HL-60/S4 treated with retinoic acid at 250 ng/mL for 4 days and 3 days (cell line): ENCODE results near the gene ADAMTS6.

Experiments used
- in situ Hi-C: fragments of 300-500 bp; cut with MboI; formaldehyde crosslinking; loops from 2 replicates; pipeline ENCODE4 v1.7.0; 2022; ENCODE audit warnings: low sequenced_read_pairs

ADAMTS6 gene

DNA sequence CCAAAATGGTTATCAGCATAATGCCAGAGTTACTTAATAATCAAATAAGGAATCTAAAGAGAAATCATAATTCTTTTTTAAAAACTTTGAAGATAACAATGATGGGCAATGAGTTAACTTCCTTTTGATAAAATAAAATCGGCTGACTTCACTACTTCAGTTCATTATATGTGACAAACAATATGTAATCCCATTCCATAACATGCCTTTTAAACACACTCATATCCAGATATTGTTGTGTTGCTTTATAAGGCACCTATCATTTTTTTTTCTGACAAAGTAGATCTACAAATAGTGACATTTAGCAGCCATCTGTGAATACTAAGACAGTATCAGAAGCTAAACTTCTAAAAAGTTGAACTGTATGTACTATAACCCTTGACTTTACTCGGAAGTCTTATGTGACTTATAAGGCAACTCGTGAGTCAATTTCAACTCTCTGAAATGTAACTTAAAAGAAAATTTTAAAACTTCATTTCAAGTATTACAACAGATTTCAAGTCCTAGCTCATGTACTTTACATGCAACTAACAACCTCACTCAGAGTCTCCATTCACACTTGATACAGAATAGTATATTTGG lies 7.5 kb downstream of the ADAMTS6 start:
- in situ Hi-C loops, result no loop called here

DNA sequence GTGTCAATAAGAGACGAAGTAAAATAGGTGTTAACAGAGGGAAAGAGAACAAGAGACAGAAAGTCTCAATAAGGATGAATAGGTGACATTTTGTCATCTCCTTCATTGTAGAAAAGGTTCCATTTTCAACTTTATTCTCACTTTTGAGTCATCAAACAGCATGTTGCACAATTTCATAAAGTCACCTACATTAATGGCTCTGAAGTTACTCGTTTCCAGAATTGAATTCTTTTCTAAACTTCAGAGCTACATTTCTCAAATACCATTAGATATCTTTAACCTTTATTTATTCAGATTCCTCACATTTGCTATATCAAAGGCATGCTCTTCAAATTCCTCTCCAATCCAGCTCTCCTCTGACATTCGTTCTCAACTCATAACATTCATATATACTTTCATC lies 13.1 kb downstream of the ADAMTS6 start:
- in situ Hi-C loops, result no loop called here

DNA sequence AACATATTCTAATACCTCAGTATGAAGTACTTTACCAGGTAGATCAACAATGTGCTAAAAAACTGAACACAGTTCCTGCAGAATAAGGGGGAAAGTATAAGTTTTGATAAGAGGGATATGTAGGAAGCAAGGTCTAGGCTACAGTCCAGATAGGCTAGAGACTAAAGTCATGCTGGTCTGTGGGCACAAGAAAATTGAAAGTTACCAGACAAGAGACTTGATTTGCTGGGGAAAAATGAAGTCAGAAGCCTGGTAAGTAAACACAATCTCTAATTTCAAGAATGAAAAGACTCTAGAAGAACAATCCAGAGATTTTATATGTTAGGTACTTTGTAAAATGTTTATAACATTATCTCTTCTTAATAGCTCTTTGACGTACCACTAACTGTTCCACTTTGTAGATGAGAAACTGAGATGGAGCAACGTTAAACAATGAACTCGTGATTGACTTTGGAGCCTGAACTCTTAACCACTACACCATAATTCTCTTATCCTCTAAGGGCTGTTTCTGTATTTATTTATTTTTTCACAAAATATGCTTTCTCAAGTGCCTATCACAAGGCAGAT lies 19.5 kb downstream of the ADAMTS6 start:
- in situ Hi-C loops, result no loop called here

DNA sequence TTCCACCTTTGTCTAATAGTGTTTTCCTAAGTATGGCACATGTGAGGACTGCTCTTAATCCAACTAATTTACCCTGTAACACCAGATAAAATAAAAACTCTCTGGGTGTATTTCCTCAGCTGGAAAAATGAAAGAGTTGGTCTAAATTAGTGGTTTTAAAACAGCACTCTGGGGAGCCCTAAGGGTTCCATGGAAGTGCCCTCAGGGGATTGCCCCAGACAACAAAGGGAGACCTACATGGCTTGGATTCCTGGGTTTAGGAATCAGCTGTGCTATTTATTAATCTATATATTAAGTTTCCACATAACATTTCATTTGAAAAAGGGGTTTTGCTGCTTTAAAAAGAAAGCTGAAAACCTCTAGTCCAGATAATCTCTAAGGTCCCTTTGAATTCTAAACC lies 20.2 kb downstream of the ADAMTS6 start:
- in situ Hi-C loops, result no loop called here

DNA sequence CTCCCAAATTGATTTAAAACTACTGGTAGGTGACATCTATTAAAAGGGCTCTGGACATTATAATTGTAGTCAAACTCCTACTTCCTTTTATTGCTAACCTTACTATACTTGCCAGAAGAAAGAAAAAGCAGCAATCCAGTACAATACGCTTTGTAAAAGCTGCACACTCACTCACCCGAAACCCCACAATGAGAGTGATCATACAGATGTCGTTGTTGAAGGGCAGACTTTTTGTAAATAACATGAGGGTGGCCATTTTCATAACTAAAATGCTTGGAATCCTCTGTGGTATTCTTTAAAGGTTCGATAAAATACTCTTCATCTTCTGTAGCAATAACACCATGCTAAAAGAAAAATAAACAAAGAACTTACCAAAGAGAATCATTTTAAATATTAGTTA lies 21.7 kb downstream of the ADAMTS6 start:
- in situ Hi-C loops, result no loop called here

DNA sequence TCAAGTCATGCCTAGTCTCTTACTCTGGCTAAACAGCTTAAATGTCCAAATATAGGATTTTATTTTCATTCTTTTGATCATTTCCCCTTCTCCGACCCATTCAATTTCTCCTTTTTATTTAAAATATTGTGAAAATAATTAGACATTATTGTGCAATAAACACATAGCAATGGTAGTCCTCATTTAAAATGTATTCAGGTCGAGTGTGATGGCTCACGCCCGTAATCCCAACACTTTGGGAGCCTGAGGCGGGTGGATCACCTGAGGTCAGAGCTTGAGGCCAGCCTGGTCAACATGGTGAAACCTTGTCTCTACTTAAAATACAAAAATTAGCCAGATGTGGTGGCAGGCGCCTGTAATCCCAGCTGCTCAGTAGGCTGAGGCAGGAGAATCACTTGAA lies 26.7 kb downstream of the ADAMTS6 start:
- in situ Hi-C loops, result no loop called here

DNA sequence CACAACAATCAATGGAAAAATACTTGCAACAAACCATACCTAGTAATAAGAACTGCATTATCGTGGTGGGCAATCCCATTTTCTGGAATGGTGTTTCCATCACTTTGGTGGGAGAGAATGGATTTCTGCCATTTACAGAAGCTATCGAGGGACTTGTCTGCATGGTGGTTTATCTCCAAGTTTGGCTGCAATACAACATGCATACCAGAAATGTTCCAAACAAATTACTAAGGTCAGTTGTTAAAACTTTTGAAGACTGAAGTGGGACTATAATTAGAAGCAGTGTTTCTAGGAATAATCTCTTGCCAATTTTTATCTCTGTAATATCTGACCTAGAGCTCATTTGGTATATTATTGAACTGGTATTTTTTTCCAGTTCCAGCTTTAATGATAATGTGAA lies 30.3 kb downstream of the ADAMTS6 start:
- in situ Hi-C loops, result no loop called here

DNA sequence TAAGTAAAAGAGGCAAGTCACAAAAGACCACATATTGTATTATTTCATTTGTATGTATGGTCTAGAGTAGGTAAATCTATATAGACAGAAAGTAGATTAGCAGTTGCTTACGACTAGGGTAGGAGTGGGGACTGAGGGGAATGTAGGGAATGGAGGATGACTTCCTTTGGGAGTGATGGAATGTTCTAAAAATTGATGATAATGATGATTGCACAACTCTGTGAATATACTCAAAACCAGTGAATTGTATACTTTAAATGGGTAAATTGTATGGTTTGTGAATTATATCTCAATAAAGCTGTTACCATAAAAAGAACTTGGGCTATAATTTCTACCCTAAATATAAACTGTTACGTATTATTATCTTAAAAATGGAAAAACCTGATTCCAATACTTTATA lies 35.0 kb downstream of the ADAMTS6 start:
- in situ Hi-C loops, result no loop called here

DNA sequence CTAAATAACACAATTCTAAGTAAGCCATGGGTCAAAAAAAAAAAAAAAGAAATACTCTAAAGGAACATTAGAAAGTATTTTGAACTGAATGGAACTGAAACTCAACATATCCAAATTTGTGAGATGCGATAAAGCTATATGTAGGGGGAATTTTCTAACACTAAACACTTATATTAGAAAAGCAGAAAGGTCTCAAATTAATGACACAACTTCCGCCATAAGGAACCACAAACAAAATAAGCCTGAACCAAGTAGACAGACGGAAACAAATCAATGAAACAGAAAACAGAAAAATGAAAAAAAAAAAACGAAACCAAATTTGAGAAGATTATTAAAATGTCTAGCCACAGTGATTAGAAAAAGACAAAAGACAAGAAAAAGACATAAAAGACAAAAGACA lies 39.9 kb downstream of the ADAMTS6 start:
- in situ Hi-C loops, result no loop called here

DNA sequence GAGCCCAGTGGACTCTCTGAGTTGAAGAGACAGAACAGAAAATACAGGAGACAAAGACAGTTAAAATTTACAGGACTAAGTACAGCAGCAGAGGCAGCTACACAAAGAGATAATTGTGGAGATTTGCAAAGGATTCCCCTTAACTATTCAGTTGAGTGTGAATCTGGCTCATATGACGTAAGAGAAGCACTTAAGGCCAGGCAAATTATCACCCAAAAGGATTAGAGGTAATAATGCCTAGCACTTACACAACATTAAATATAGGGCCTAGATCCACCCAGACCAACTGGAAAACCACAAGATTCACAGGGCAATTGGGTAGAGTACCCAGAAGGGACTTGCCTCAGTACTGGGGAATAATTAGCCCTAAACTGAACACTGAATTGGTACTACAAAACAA lies 41.3 kb downstream of the ADAMTS6 start:
- in situ Hi-C loops, result no loop called here

DNA sequence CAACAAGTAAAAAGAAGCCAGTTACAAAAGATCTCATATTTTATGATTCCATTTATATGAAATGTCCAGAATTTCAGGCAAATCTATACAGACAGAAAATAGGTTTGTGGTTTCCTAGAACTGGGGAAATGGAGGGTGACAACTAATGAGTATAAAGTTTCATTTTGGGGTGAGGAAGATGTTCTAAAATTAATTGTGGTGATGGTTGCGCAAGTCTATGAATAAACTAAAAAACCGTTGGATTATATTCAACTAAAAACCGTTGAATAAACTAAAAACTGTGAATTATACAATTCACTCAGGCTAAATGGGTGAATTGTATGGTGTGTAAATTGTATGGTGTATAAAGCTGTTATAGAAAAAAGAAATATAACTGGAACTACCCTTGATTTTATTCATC lies 47.6 kb downstream of the ADAMTS6 start:
- in situ Hi-C loops, result no loop called here

DNA sequence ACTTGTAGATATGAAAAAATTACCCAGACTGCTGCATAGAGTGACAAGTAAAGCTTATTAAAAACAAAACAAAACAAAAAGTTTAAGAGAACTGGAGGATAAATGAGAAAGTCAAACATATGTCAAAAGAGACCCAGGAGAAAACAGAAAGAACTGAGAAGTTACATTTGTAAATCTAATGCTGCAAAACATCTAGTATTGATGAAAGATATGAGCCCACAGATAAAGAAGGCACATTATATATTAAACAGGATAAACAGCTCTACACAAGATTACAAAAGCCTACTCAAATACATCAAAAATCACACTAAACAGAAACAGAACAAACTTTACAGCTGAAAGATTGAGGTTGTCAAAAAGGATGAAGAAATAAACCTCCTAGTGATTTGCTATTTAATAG lies 55.1 kb downstream of the ADAMTS6 start:
- in situ Hi-C loops, result no loop called here

DNA sequence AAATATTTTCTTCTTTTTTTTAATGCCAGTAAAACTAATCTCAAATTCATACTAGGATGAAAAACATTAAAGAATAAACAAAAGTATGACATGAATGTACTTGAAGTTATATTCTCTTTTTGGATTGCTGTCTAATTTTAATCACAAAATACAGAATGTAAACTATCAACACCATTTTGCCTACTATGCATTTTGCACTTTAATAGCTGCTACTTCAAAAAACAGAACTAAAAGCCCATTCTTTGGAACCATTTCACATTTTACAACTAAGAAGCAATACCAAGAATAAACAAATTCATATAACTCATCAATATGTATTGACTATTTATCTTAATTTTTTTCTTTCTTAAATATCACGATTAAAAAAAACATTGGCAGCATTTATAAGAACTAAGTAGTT lies 58.1 kb downstream of the ADAMTS6 start:
- in situ Hi-C loops, result no loop called here

DNA sequence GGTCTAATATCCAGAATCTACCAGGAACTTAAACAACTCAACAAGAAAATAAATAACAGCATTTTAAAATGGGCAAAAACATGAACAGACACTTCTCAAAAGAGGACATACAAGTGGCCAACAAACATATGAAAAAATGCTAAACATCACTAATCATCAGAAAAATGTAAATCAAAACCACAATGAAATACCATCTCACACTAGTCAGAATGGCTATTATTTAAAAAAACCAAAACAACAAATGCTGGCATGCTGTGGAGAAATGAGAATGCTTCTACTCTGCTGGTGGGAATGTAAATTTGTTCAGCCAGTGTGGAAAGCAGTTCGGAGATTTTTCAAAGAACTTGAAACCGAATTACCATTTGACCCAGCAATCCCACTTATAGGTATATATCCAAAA lies 63.1 kb downstream of the ADAMTS6 start:
- in situ Hi-C loops, result no loop called here

DNA sequence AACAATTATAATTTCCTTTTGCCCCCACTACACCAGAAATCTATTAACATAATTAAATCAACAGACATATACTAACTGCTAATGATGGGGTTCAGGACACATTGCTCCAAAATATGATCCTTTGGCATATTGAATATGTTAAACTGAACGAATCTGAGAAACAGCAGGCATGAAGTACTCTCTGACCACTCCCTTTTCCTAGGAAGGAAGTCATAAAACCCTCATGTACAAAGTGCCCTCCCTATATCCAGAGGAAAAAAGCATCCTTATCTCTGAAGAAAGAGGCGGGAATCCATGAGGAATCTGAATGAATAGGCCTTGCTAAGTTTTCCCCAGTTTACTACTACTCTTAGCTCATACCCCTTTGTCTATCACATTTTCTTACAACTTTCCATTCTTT lies 67.9 kb downstream of the ADAMTS6 start:
- in situ Hi-C loops, result no loop called here

DNA sequence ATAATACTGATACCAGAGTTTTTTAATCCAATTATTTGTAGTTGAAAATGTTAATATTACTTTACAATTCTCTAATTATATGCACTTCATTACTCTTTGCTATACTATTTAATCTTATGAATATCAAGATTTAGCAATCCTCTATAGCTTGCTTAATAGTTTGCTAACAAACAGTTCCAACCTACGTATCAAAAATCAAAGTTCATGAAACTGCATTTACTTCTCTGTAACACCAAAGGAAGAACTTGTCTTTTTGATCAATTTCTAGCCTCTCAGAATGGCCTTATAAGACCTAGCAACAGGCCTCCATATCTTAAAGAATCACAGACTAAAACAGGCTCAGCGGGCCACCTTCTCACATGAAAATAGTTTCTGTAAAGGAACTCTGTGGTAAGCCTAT lies 68.9 kb downstream of the ADAMTS6 start:
- in situ Hi-C loops, result no loop called here

DNA sequence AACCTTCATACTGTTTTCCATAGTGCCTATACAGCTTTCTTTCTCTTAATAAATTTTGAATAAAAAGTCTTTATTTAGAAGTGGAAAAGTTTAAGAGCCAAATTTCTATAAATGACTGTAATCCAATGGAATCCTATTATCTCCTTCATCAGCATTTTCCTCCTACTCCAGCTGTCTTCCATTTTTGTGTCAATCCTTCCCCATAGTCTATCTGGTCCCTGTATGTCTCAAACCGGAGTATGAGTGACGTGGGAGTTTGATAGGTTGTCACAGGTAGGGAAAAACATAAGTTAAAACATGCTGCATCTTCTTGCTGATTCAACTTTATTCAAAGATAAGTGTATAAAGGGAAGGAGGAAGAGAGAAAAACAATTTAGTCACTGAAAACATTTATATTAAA lies 70.4 kb downstream of the ADAMTS6 start:
- in situ Hi-C loops, result no loop called here

DNA sequence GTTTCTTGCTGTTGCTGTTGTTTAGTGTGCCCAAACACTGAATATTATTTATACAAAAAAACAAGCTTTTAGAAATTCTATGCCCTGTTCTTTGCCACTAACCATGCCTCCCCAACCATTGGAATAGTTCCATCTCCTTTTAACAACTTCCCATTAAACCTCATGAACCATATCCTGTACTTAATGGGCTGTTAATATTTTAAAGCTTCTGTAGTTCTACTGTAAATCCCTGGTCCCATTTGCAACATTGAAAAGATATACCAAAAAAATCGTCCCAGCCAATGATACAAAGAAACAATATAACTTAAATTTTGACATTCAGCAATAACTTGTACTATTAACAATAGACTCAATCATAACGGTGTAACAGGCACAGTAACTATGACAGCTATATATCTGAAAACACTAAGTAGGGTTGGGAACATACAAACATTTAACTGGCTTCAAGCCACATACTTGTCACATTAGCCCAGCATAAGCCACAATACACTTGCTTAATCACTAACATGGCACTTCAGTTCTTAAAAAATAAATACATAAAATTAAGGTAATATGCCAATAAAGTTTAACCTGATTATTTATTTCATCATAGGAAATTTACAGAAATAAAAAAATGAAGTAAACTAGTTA lies 86.1 kb downstream of the ADAMTS6 start:
- in situ Hi-C loops, result no loop called here

DNA sequence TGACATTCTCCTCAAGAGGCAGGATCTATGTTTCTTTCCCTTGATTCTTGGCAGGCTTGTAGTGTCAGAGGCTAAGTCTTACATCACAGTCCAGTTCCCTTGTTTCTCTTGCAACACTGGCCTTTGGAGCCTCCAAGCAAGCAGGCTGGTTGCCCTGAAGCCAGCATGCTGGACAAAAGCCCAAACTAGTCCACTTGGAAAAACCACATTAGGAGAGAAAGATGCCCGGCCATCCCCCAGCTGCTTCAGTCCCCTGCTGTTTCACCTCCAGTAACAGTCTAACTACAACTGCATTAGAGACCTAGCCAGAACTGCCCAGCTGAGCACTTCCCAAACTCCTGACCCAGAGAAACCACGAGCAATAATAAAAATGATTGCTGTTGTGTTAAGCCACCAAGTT lies 87.6 kb downstream of the ADAMTS6 start:
- in situ Hi-C loops, result no loop called here

DNA sequence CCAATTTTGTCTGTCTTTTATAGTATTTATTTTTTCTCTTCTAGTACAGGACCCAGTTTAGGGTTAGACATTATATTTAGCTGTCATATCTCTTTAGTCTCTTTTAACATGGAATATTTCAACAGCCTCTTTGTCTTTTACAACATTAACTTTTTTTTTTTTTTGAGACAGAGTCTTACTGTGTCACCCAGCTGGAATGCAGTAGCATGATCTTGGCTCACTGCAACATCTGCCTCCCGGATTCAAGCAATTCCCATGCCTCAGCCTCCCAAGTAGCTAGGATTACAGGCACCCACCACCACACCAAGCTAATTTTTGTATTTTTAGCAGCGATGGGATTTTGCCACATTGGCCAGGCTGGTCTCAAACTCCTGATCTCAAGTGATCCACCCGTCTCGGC lies 90.1 kb downstream of the ADAMTS6 start:
- in situ Hi-C loops, result no loop called here

DNA sequence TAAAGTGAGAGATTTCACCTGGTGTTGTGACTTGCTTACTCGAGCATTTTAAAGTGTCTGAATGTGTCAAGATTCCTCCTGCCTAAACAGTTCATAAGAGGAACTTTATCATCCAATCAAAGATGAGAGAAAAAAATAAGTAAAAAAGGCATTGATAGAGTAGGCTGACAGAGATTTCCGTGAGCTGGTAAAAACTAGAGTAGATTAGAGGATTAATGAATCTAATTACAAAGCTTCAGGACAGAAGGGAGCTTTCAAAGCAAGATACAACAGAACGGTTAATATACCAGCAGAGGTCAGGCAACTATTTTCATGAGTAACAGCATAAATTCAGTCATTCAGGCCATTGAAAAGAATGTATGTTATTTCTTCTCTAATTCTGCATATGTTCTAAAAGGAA lies 91.5 kb downstream of the ADAMTS6 start:
- in situ Hi-C loops, result no loop called here

DNA sequence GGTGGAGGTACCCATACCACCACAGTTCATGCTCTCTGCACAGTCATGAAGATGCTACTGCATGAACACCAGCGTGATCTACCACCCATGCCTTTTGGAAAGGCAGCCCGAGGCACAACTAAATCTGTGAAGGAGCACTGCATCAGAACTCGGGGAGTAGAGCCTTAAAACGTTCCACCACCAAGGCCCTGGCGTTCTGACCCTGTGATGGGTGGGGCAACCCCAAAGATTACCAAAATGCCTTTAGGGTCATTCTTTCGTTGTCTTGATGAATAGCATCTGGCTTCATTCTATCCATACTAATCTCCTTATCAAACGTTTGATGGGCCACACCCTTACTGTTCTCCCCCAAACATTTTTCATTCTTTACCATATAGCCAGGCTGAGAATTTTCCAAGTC lies 97.9 kb downstream of the ADAMTS6 start:
- in situ Hi-C loops, result no loop called here

DNA sequence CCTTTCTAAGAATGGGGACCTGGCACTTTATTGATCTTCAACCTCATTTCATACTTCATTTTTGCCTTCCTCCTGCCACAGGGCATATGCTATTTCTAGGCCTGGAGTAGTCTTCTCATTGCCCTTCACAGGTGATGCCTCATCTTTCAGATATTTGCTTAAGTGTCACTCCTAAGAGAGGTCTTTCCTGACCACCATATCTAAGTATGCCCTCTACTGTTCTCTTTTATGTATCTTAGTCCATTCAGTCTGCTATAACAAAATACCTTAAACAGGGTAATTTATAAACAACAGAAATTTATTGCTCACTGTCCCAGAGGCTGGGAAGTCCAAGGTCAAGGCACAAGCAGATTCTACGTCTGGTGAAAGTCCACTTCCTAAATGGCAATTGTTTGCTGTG lies 99.1 kb downstream of the ADAMTS6 start:
- in situ Hi-C loops, result no loop called here
